HepG2 (cell line): Measurements from ENCODE around the gene TPM3. TPM values are rescaled to one million over a fixed set of nuclear protein-coding genes. Genes with fewer than 3 reads are reported as not detected.
"Not testable (repeated sequence)": the region's sequence is repeated elsewhere in the genome, so short reads cannot be mapped to it uniquely, and the experiment has no call there.

ENCODE experiments used
- ATAC-seq: fragments of 200-7000 bp; cut with Tn5 transposase; 3 replicates; pipeline ENCODE4 v1.9.1; 2020; ENCODE audit warnings: mild to moderate bottlenecking, moderate library complexity
- BruUV-seq: library from RNA; stranded (reverse); fragments of 400-500 nt; replicated peaks from 2 replicates; lab custom pipeline; 2021; lab: Mats Ljungman, UMichigan
- CTCF ChIA-PET: fragments of 300-600 bp; formaldehyde crosslinking; extraction: SDS; loops from one replicate; lab custom pipeline; 2021; ENCODE audit warnings: low total read pairs, inconsistent platforms, low intra/inter-chr PET ratio; lab: Yijun Ruan, JAX
- POLR2A ChIA-PET: fragments of 350-600 bp; sonication (Branson Sonifier 250); formaldehyde crosslinking; loops from one replicate; lab custom pipeline; 2020; ENCODE audit warnings: antibody characterized with exemption, inconsistent platforms; lab: Yijun Ruan, JAX
- DNase-seq: peaks from one replicate; pipeline ENCODE4 v3.0.0-alpha.2; 2015; ENCODE audit warnings: low spot score
- FAIRE-seq: peaks from 3 replicates; lab custom pipeline; 2011; peaks lifted over from hg19 to GRCh38; lab: Jason Lieb, UNC
- H2AFZ ChIP-seq: one replicate; pipeline ENCODE4 v1.6.1; 2011; ENCODE audit warnings: low read length, inconsistent platforms
- H3K27ac ChIP-seq: fragments of 300-600 bp; 3 replicates; pipeline ENCODE4 v1.8.0; 2011; ENCODE audit warnings: mixed run types, mild to moderate bottlenecking, mixed read lengths, low read length, inconsistent platforms; ENCODE audit not compliant: insufficient read depth; ENCODE audit errors: extremely low read length
- H3K27me3 ChIP-seq, 2 experiments: fragments of 200-600 bp in 1 of 2; 2 replicates in 1 of 2; 3 replicates in 1 of 2; pipeline versions ENCODE4 v1.6.0 to v1.8.0; 2011; ENCODE audit warnings: low read length in 2 of 2, mild to moderate bottlenecking in 2 of 2, moderate library complexity in 2 of 2, inconsistent platforms in 1 of 2; ENCODE audit not compliant: insufficient read depth in 2 of 2, control insufficient read depth in 1 of 2
- H3K36me3 ChIP-seq, 2 experiments: fragments of 200-600 bp in 1 of 2; replicated peaks in 1 of 2; 2 replicates in 1 of 2; 3 replicates in 1 of 2; pipeline versions ENCODE4 v1.5.1 to v1.8.0; 2011; ENCODE audit warnings: low read length in 2 of 2, inconsistent platforms in 1 of 2; ENCODE audit not compliant: insufficient read depth in 2 of 2, control insufficient read depth in 1 of 2
- H3K4me1 ChIP-seq: 2 replicates; pipeline ENCODE4 v1.5.1; 2012; ENCODE audit warnings: low read length, inconsistent platforms; ENCODE audit not compliant: insufficient read depth
- H3K4me2 ChIP-seq: 2 replicates; pipeline ENCODE4 v1.6.0; 2011; ENCODE audit warnings: low read depth, low read length, inconsistent platforms
- H3K4me3 ChIP-seq, 3 experiments: fragments of 200-600 bp in 1 of 3; sonication (generic), shearing (Covaris generic) in 1 of 3; replicated peaks in 1 of 3; 2 replicates each; pipeline ENCODE4 v1.5.1; 2011 to 2016; ENCODE audit warnings: low read length in 3 of 3, inconsistent platforms in 2 of 3, low read depth in 2 of 3, mild to moderate bottlenecking in 2 of 3, control low read depth in 1 of 3, mixed read lengths in 1 of 3; ENCODE audit not compliant: insufficient read depth in 1 of 3
- H3K79me2 ChIP-seq: one replicate; pipeline ENCODE4 v1.6.1; 2011; ENCODE audit warnings: low read length, inconsistent platforms; ENCODE audit not compliant: insufficient read depth
- H3K9ac ChIP-seq: 2 replicates; pipeline ENCODE4 v1.6.0; 2011; ENCODE audit warnings: mild to moderate bottlenecking, low read depth, low read length, inconsistent platforms; ENCODE audit not compliant: insufficient read depth
- H3K9me3 ChIP-seq: 2 replicates; pipeline ENCODE4 v1.5.1; 2012; ENCODE audit warnings: mild to moderate bottlenecking, low read length
- H4K20me1 ChIP-seq: 2 replicates; pipeline ENCODE4 v1.6.0; 2011; ENCODE audit warnings: inconsistent platforms, mild to moderate bottlenecking, low read length, moderate library complexity; ENCODE audit not compliant: insufficient read depth
- BCL6 ChIP-seq: IDR thresholded peaks from 2 replicates; pipeline ENCODE4 v1.6.1; 2016; ENCODE audit warnings: missing genetic modification reagents, missing compliant biosample characterization
- FOSL1 ChIP-seq: sonication (generic); formaldehyde crosslinking; IDR thresholded peaks from 2 replicates; pipeline ENCODE4 v1.9.0; 2021; ENCODE audit warnings: missing genetic modification reagents, borderline replicate concordance
- NONO ChIP-seq, 2 experiments: fragments of 450-650 bp in 1 of 2; sonication (generic) in 1 of 2; formaldehyde crosslinking in 1 of 2; IDR thresholded peaks in 1 of 2; conservative IDR thresholded peaks in 1 of 2; 2 replicates each; pipeline versions ENCODE4 v1.6.1 to v1.8.0; 2017 to 2022; ENCODE audit warnings: mild to moderate bottlenecking in 1 of 2, missing genetic modification reagents in 1 of 2, moderate library complexity in 1 of 2
- RBFOX2 ChIP-seq: fragments of 200-400 bp; formaldehyde crosslinking; IDR thresholded peaks from 2 replicates; pipeline ENCODE4 v1.6.1; 2017; ENCODE audit warnings: low read depth, mild to moderate bottlenecking, low read length
- RBM22 ChIP-seq: fragments of 200-400 bp; formaldehyde crosslinking; optimal IDR thresholded peaks from 2 replicates; pipeline ENCODE3; 2017; ENCODE audit warnings: mild to moderate bottlenecking, low read length, moderate library complexity
- ZNF232 ChIP-seq: sonication (generic); formaldehyde crosslinking; IDR thresholded peaks from 2 replicates; pipeline ENCODE4 v1.4.0; 2020; ENCODE audit warnings: missing genetic modification reagents, borderline replicate concordance
- ZNF770 ChIP-seq: sonication (generic); formaldehyde crosslinking; IDR thresholded peaks from 2 replicates; pipeline ENCODE4 v1.5.0; 2020; ENCODE audit warnings: mild to moderate bottlenecking, missing genetic modification reagents
- WGBS: methylation state at CpG from one replicate; pipeline ENCODE4 v1.1.6; 2017; ENCODE audit warnings: low lambda C conversion rate; 5-methylcytosine and 5-hydroxymethylcytosine counted together
- in situ Hi-C: cut with HindIII; loops from 2 replicates; pipeline ENCODE4 v1.10.0; 2017; ENCODE audit warnings: low pct_unique_long_range_greater_than_20kb; ENCODE audit not compliant: extremely low pct_ligation_motif_present
- intact Hi-C: fragments of 100-400 bp; cut with micrococcal nuclease; formaldehyde crosslinking; loops from one replicate; pipeline ENCODE4 v1.10.0; 2022; ENCODE audit not compliant: unreplicated experiment
- polyA plus RNA-seq, 8 experiments: library from polyadenylated mRNA; depleted of rRNA in 3 of 8; stranded (reverse) in 7 of 8; unstranded in 1 of 8; fragments of >200 nt; fragmentation: Illumina TruSeq in 4 of 8; extraction: Trizol in 4 of 8; gene quantifications; 2 replicates each; pipeline versions ENCODE4 v1.2.1 to v1.2.3, GENCODE V29; 2011 to 2016; ENCODE audit warnings: low read depth in 4 of 8, missing spikeins in 1 of 8, mixed read lengths in 1 of 8; ENCODE audit not compliant: insufficient read depth in 1 of 8
- total RNA-seq, 5 experiments: library from RNA; depleted of rRNA; stranded (reverse); fragments of >200 nt; fragmentation: Illumina TruSeq; extraction: Trizol; gene quantifications; 2 replicates each; pipeline ENCODE4 v1.2.3, GENCODE V29; 2016; ENCODE audit warnings: low read depth in 1 of 5

TPM3 gene
- total and polyA plus RNA-seq, 2 of the 13 experiments (the other 11 are each of a cell fraction or from before 2014, with no cell fraction given) = 160 to 307 TPM

GRCh38 chr1:154231112-154231511, 39.2 kb upstream of the TPM3 start:
- POLR2A ChIA-PET = interaction anchor here (1.3 kb wide), 1 partner anchor 11 kb away, joined by 4 read pairs; the partner anchor contains the start of gene UBAP2L
- H3K27ac ChIP-seq, in situ Hi-C loops, H2AFZ ChIP-seq, H3K4me2 ChIP-seq, intact Hi-C loops, H3K4me3 ChIP-seq, H4K20me1 ChIP-seq, CTCF ChIA-PET, BruUV-seq, FAIRE-seq, ATAC-seq, H3K27me3 ChIP-seq, H3K9ac ChIP-seq, DNase-seq, H3K9me3 ChIP-seq: not testable (repeated sequence)
- WGBS = 99% methylated on average over 3 of the region's 3 CpGs
- H3K36me3 ChIP-seq = peaks cover 22 to 77% of the 10 kb centered on the region in 2 experiments
- peaks cover 28% of the 10 kb centered on the region for H3K4me1 ChIP-seq
- peak; percentile 56 for TF ChIP-seq RBFOX2
- H3K79me2 ChIP-seq = peaks cover 31% of the 10 kb centered on the region

- Histone ChIP-seq H3K27ac (no peak overlapping the region), H2AFZ (no peak overlapping the region)
- no peak for FAIRE-seq
- no peak for TF ChIP-seq FOSL1
- no peak for TF ChIP-seq RBM22
- TF ChIP-seq ZNF232 (CRISPR knock-in tag) = no peak
- TF ChIP-seq ZNF770 = peak; percentile 91
- no peak for TF ChIP-seq BCL6
- no peak for TF ChIP-seq NONO (IDR thresholded peaks at IDR 0.05)
- TF ChIP-seq NONO (CRISPR knock-in tag; conservative IDR thresholded peaks at IDR 0.05) = no peak
- TF ChIP-seq, all 625 proteins: peak for 1
- Histone ChIP-seq H3K27me3 (no peaks in the 10 kb centered on the region; a peak in 1 of 5 replicates), H3K9me3 (no peaks in the 10 kb centered on the region), H3K9ac (no peak overlapping the region), H3K4me1 (peaks cover 58% of the 10 kb centered on the region), H3K4me3 (no peak overlapping the region), H3K36me3 (peaks cover 20 to 47% of the 10 kb centered on the region in 2 experiments), H3K4me2 (no peak overlapping the region), H3K79me2 (peaks cover 66% of the 10 kb centered on the region), H4K20me1 (peaks cover 28% of the 10 kb centered on the region)
- DNase-seq (no peak), ATAC-seq (no peak)
- CTCF ChIA-PET = no interaction called here
- in situ Hi-C loops (no loop called here), intact Hi-C loops (no loop called here)
- WGBS = 98% methylated on average over 2 of the region's 2 CpGs
- POLR2A ChIA-PET = interaction anchor here (0.7 kb wide), 1 partner anchor 591 kb away, joined by 4 read pairs; the partner anchor contains the start of gene CHTOP
- no TSS peak for BruUV-seq
Measured at GRCh38 chr1:154225370-154225769, 33.5 kb upstream of the TPM3 start.
